HL-60 (cell line): ENCODE results near the gene SH3RF3.
"Not testable (repeated sequence)": the region's sequence is repeated elsewhere in the genome, so short reads cannot be mapped to it uniquely, and the experiment has no call there.

Experiments used
- POLR2AphosphoS5 ChIP-seq: IDR thresholded peaks from 2 replicates; pipeline ENCODE4 v1.6.1; 2012; ENCODE audit warnings: low read depth
- REST ChIP-seq: IDR thresholded peaks from 2 replicates; pipeline ENCODE4 v1.6.1; 2012; ENCODE audit warnings: low read depth; ENCODE audit not compliant: insufficient replicate concordance
- TF ChIP-seq, protein P1 (sequence below): IDR thresholded peaks from one replicate; pipeline ENCODE4 v1.5.1; 2011; ENCODE audit warnings: low read length, control low read depth, inconsistent platforms; ENCODE audit not compliant: insufficient read depth

DNA sequence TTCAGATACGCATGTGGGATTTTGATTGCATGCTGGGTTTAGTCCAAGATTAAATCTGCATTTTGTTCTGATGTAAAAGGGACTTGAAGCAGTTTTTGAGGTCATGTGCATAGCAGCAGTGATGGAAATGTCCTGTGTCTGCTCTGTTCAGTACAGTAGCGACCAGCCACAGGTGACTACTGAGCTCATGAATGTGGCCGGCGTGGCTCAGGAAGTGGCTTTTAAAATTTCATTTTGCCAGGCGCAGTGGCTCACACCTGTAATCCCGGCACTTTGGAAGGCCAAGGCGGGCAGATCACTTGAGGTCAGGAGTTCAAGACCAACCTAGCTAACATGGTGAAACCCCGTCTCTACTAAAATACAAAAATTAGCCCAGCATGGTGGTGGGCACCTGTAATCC, 95.3 kb downstream of the SH3RF3 start:
- TF ChIP-seq, protein P1, sequence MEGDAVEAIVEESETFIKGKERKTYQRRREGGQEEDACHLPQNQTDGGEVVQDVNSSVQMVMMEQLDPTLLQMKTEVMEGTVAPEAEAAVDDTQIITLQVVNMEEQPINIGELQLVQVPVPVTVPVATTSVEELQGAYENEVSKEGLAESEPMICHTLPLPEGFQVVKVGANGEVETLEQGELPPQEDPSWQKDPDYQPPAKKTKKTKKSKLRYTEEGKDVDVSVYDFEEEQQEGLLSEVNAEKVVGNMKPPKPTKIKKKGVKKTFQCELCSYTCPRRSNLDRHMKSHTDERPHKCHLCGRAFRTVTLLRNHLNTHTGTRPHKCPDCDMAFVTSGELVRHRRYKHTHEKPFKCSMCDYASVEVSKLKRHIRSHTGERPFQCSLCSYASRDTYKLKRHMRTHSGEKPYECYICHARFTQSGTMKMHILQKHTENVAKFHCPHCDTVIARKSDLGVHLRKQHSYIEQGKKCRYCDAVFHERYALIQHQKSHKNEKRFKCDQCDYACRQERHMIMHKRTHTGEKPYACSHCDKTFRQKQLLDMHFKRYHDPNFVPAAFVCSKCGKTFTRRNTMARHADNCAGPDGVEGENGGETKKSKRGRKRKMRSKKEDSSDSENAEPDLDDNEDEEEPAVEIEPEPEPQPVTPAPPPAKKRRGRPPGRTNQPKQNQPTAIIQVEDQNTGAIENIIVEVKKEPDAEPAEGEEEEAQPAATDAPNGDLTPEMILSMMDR, result not testable (repeated sequence)
- TF ChIP-seq POLR2AphosphoS5, REST: not testable (repeated sequence)
